ENCODE results near the gene AP2A1. TPM values are rescaled to one million over a fixed set of nuclear protein-coding genes. Genes with fewer than 3 reads are reported as not detected.

Gene AP2A1
- total RNA-seq, 2 experiments from 2014 or later, result 83.4 to 84.5 TPM

GRCh38 chr19:49849433-49850220 lies 82.8 kb downstream of the AP2A1 start:
- no peak for DNase-seq
- POLR2A ChIA-PET, result interaction anchor here (0.8 to 1.7 kb wide), 9 partner anchors 9 to 362 kb away, joined by 3 to 6 read pairs (median 3); partner anchors contain the start of genes AKT1S1, FUZ, IL4I1 and TBC1D17
- Mint-ChIP-seq H3K4me3 (peak overlapping the region; percentile 88), H3K27ac (peak overlapping the region; percentile 97), H3K27me3 (no peaks in the 10 kb centered on the region), H3K4me1 (ENCODE audit: low read depth) (peaks cover 40% of the 10 kb centered on the region), H3K9me3 (peaks cover 10% of the 10 kb centered on the region), H3K36me3 (ENCODE audit: low read depth) (peaks cover 10% of the 10 kb centered on the region)
- ATAC-seq, result no peak
- TF ChIP-seq CTCF (IDR thresholded peaks at IDR 0.05), result no peak
- intact Hi-C loops (cut with micrococcal nuclease), result no loop called here
- CTCF ChIA-PET, result interaction anchor here (1.2 to 1.5 kb wide), 3 partner anchors 20 to 133 kb away, joined by 3 to 4 read pairs (median 3); no protein-coding TSS in a partner anchor

- intact Hi-C loops (cut with micrococcal nuclease), result no loop called here
- DNase-seq, result no peak
- TF ChIP-seq CTCF (IDR thresholded peaks at IDR 0.05), result no peak
- H3K4me3 Mint-ChIP-seq, result peak overlapping the region; percentile 88
- peaks cover 40% of the 10 kb centered on the region for H3K4me1 Mint-ChIP-seq (ENCODE audit: low read depth)
- H3K36me3 Mint-ChIP-seq (ENCODE audit: low read depth), result peaks cover 10% of the 10 kb centered on the region
- ATAC-seq, result no peak
- H3K27me3 Mint-ChIP-seq, result no peaks in the 10 kb centered on the region
- H3K9me3 Mint-ChIP-seq, result peaks cover 10% of the 10 kb centered on the region
- POLR2A ChIA-PET, result interaction anchor here (0.8 to 6.5 kb wide), 8 partner anchors 9 to 362 kb away, joined by 3 to 64 read pairs (median 4); partner anchors contain the start of genes AKT1S1, FUZ, PNKP and TBC1D17
- peak overlapping the region; percentile 97 for H3K27ac Mint-ChIP-seq
- CTCF ChIA-PET, result interaction anchor here (1.2 to 1.5 kb wide), 2 partner anchors 19 to 134 kb away, joined by 3 read pairs; no protein-coding TSS in a partner anchor
Observed at GRCh38 chr19:49850221-49850486, 83.4 kb downstream of the AP2A1 start.

GRCh38 chr19:49850487-49851342 lies 83.9 kb downstream of the AP2A1 start, which contains the start of gene PTOV1:
Gene PTOV1, plus strand, starts transcription at chr19:49851159.
- peaks cover 10% of the 10 kb centered on the region for H3K36me3 Mint-ChIP-seq (ENCODE audit: low read depth)
- H3K9me3 Mint-ChIP-seq, result peaks cover 10% of the 10 kb centered on the region
- DNase-seq (peak; percentile 93), ATAC-seq (peak; percentile 92)
- H3K4me3 Mint-ChIP-seq, result peak within 1 kb of the TSS; percentile 88
- TF ChIP-seq CTCF (IDR thresholded peaks at IDR 0.05), result no peak
- ChIA-PET CTCF (interaction anchor here (1.2 to 1.5 kb wide), 2 partner anchors 19 to 134 kb away, joined by 3 read pairs; no protein-coding TSS in a partner anchor), POLR2A (interaction anchor here (0.8 to 6.5 kb wide), 8 partner anchors 10 to 363 kb away, joined by 3 to 64 read pairs (median 4); partner anchors contain the start of genes AKT1S1, FUZ, PNKP and TBC1D17)
- H3K27ac Mint-ChIP-seq, result peak within 1 kb of the TSS; percentile 97
- intact Hi-C loops (cut with micrococcal nuclease), result no loop called here
- H3K4me1 Mint-ChIP-seq (ENCODE audit: low read depth), result peaks cover 42% of the 10 kb centered on the region
- no peaks in the 10 kb centered on the region for H3K27me3 Mint-ChIP-seq

- Mint-ChIP-seq H3K4me1 (ENCODE audit: low read depth) (peaks cover 42% of the 10 kb centered on the region), H3K9me3 (peaks cover 10% of the 10 kb centered on the region), H3K27ac (peak overlapping the region; percentile 10), H3K36me3 (ENCODE audit: low read depth) (peaks cover 12% of the 10 kb centered on the region), H3K27me3 (no peaks in the 10 kb centered on the region), H3K4me3 (peak overlapping the region; percentile 70)
- no peak for TF ChIP-seq CTCF (IDR thresholded peaks at IDR 0.05)
- intact Hi-C loops (cut with micrococcal nuclease), result no loop called here
- ChIA-PET POLR2A (interaction anchor here (1.2 to 6.5 kb wide), 4 partner anchors 9 to 26 kb away, joined by 6 to 64 read pairs (median 6); partner anchors contain the start of genes AKT1S1, PNKP and TBC1D17), CTCF (no interaction called here)
- peak; percentile 54 for DNase-seq
- no peak for ATAC-seq
Observed at GRCh38 chr19:49851456-49852259, 84.9 kb downstream of the AP2A1 start.

Measured in activated CD8-positive, alpha-beta T cell treated with anti-CD3 and anti-CD28 coated beads for 36 hours (primary cell).